Neural cell (in vitro differentiated cells): ENCODE results near the gene SYT7.

ENCODE experiments used
- EP300 ChIP-seq: fragments of 450-650 bp; conservative IDR thresholded peaks from 2 replicates; pipeline ENCODE4 v1.6.1; 2014; ENCODE audit warnings: antibody characterized with exemption, mild to moderate bottlenecking, moderate library complexity; ENCODE audit not compliant: poor library complexity, severe bottlenecking
- EZH2 ChIP-seq: fragments of 200-600, 300-800 bp; shearing (Covaris generic), sonication (generic); IDR thresholded peaks from 2 replicates; pipeline ENCODE4 v1.6.1; 2014; ENCODE audit warnings: antibody characterized with exemption, low read length, borderline replicate concordance, mild to moderate bottlenecking; ENCODE audit not compliant: insufficient read depth, poor library complexity, severe bottlenecking
- MXI1 ChIP-seq: fragments of 450-650 bp; conservative IDR thresholded peaks from 2 replicates; pipeline ENCODE4 v1.6.1; 2014; ENCODE audit warnings: antibody characterized with exemption, mild to moderate bottlenecking; ENCODE audit not compliant: poor library complexity, severe bottlenecking
- SMC3 ChIP-seq: fragments of 450-650 bp; conservative IDR thresholded peaks from 2 replicates; pipeline ENCODE4 v1.6.1; 2014; ENCODE audit warnings: antibody characterized with exemption, mild to moderate bottlenecking, moderate library complexity; ENCODE audit not compliant: poor library complexity
- TAF1 ChIP-seq: IDR thresholded peaks from 2 replicates; pipeline ENCODE4 v1.6.1; 2012; ENCODE audit warnings: low read depth
- TF ChIP-seq, protein P1 (sequence below): fragments of 450-650 bp; IDR thresholded peaks from 2 replicates; pipeline ENCODE4 v1.5.1; 2014; ENCODE audit warnings: antibody characterized with exemption, mild to moderate bottlenecking, moderate library complexity; ENCODE audit not compliant: poor library complexity, severe bottlenecking
- TF ChIP-seq, protein P2 (sequence below): IDR thresholded peaks from 2 replicates; pipeline ENCODE4 v1.6.1; 2012; ENCODE audit warnings: borderline replicate concordance

DNA sequence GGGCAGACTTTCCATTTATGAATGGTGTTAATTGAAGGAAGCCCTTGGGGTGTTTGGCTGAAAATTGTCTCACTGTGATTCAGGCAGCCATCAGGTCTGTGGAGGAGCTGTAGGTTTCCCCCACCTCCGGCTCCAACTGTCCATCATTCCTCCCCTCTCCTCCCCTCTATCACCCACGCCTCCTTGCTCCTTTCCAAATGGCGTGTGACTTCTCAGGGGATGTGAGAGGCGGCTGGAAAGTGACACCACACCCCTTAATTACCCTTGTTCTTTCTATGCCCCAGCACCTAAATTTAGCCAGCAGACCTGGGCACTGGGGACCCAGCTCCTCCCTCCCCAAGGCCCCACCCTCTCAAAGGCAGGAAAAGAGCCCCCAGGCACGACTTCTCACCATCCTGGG, 38.1 kb upstream of the SYT7 start:
- TF ChIP-seq, protein P1, sequence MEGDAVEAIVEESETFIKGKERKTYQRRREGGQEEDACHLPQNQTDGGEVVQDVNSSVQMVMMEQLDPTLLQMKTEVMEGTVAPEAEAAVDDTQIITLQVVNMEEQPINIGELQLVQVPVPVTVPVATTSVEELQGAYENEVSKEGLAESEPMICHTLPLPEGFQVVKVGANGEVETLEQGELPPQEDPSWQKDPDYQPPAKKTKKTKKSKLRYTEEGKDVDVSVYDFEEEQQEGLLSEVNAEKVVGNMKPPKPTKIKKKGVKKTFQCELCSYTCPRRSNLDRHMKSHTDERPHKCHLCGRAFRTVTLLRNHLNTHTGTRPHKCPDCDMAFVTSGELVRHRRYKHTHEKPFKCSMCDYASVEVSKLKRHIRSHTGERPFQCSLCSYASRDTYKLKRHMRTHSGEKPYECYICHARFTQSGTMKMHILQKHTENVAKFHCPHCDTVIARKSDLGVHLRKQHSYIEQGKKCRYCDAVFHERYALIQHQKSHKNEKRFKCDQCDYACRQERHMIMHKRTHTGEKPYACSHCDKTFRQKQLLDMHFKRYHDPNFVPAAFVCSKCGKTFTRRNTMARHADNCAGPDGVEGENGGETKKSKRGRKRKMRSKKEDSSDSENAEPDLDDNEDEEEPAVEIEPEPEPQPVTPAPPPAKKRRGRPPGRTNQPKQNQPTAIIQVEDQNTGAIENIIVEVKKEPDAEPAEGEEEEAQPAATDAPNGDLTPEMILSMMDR, result no peak
- TF ChIP-seq EZH2 (no peak), MXI1 (no peak), TAF1 (no peak), EP300 (no peak), SMC3 (no peak)
- TF ChIP-seq, protein P2, sequence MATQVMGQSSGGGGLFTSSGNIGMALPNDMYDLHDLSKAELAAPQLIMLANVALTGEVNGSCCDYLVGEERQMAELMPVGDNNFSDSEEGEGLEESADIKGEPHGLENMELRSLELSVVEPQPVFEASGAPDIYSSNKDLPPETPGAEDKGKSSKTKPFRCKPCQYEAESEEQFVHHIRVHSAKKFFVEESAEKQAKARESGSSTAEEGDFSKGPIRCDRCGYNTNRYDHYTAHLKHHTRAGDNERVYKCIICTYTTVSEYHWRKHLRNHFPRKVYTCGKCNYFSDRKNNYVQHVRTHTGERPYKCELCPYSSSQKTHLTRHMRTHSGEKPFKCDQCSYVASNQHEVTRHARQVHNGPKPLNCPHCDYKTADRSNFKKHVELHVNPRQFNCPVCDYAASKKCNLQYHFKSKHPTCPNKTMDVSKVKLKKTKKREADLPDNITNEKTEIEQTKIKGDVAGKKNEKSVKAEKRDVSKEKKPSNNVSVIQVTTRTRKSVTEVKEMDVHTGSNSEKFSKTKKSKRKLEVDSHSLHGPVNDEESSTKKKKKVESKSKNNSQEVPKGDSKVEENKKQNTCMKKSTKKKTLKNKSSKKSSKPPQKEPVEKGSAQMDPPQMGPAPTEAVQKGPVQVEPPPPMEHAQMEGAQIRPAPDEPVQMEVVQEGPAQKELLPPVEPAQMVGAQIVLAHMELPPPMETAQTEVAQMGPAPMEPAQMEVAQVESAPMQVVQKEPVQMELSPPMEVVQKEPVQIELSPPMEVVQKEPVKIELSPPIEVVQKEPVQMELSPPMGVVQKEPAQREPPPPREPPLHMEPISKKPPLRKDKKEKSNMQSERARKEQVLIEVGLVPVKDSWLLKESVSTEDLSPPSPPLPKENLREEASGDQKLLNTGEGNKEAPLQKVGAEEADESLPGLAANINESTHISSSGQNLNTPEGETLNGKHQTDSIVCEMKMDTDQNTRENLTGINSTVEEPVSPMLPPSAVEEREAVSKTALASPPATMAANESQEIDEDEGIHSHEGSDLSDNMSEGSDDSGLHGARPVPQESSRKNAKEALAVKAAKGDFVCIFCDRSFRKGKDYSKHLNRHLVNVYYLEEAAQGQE, result no peak
